Measurements from ENCODE around the gene PIN4.
"Not testable (repeated sequence)": the region's sequence is repeated elsewhere in the genome, so short reads cannot be mapped to it uniquely, and the experiment has no call there.

The PIN4 gene

GRCh38 chrX:72181178-72182125 lies at the start of gene PIN4:
TSS of gene PIN4 (plus strand) at chrX:72181757. CDS start at chrX:72181786, 29 bp downstream.
- DNase-seq = peak; percentile 95

- no peak for DNase-seq
Observed at GRCh38 chrX:72132456-72132855, 49.1 kb upstream of the PIN4 start.

- no peak for DNase-seq
Observed at GRCh38 chrX:72133851-72134546, 47.6 kb upstream of the PIN4 start.

- DNase-seq = no peak
Observed at GRCh38 chrX:72137846-72138495, 43.6 kb upstream of the PIN4 start.

- no peak for DNase-seq
Observed at GRCh38 chrX:72139538-72139937, 42.0 kb upstream of the PIN4 start.

- DNase-seq = no peak
Observed at GRCh38 chrX:72141372-72142004, 40.1 kb upstream of the PIN4 start.

GRCh38 chrX:72142094-72142793 lies 39.3 kb upstream of the PIN4 start:
- DNase-seq = peak; percentile 85

- no peak for DNase-seq
Observed at GRCh38 chrX:72142794-72143608, 38.6 kb upstream of the PIN4 start.

GRCh38 chrX:72143609-72143907 lies 38.0 kb upstream of the PIN4 start:
- DNase-seq = no peak

GRCh38 chrX:72145181-72145580 lies 36.4 kb upstream of the PIN4 start:
- DNase-seq = no peak

GRCh38 chrX:72146527-72146926 lies 35.0 kb upstream of the PIN4 start:
- DNase-seq = no peak

GRCh38 chrX:72158773-72159172 lies 22.8 kb upstream of the PIN4 start:
- no peak for DNase-seq

GRCh38 chrX:72159769-72160168 lies 21.8 kb upstream of the PIN4 start:
- no peak for DNase-seq

- no peak for DNase-seq
Observed at GRCh38 chrX:72165551-72165950, 16.0 kb upstream of the PIN4 start.

- no peak for DNase-seq
Observed at GRCh38 chrX:72169008-72169728, 12.4 kb upstream of the PIN4 start.

GRCh38 chrX:72176289-72176688 lies 5.3 kb upstream of the PIN4 start:
- DNase-seq = not testable (repeated sequence)

GRCh38 chrX:72176981-72177380 lies 4.6 kb upstream of the PIN4 start:
- DNase-seq = no peak

- no peak for DNase-seq
Observed at GRCh38 chrX:72180539-72180938, 1.0 kb upstream of the PIN4 start.

- no peak for DNase-seq
Observed at GRCh38 chrX:72182924-72183323, 1.4 kb downstream of the PIN4 start.

GRCh38 chrX:72201836-72202536 lies 20.4 kb downstream of the PIN4 start:
- DNase-seq = no peak
